GM13976 (cell line): Measurements from ENCODE around the gene XRCC4.

ENCODE experiments used
- DNase-seq: peaks from one replicate; pipeline ENCODE4 v3.0.0; 2012; ENCODE audit warnings: low spot score
- CTCF ChIP-seq: IDR thresholded peaks from 2 replicates; pipeline ENCODE4 v1.5.1; 2012; ENCODE audit warnings: borderline replicate concordance, mild to moderate bottlenecking; ENCODE audit not compliant: insufficient read depth; ENCODE audit errors: extremely low read depth, missing control alignments, control extremely low read depth
- in situ Hi-C: fragments of 300-500 bp; cut with MboI; formaldehyde crosslinking; loops from one replicate; pipeline ENCODE4 v1.12.0; 2022; ENCODE audit warnings: low sequenced_read_pairs, mixed read lengths, inconsistent platforms; ENCODE audit not compliant: unreplicated experiment

The XRCC4 gene

GRCh38 chr5:83374547-83374946 is 297.2 kb downstream of the XRCC4 start:
- TF ChIP-seq CTCF = no peak
- in situ Hi-C loops = no loop called here
- DNase-seq = no peak

- no peak for TF ChIP-seq CTCF
- DNase-seq = no peak
- in situ Hi-C loops = no loop called here
Measured at GRCh38 chr5:83375049-83375745, 297.9 kb downstream of the XRCC4 start.

- no peak for DNase-seq
- TF ChIP-seq CTCF = no peak
- in situ Hi-C loops = no loop called here
Measured at GRCh38 chr5:83376461-83376860, 299.1 kb downstream of the XRCC4 start.

GRCh38 chr5:83377131-83377865 is 300.0 kb downstream of the XRCC4 start:
- in situ Hi-C loops = no loop called here
- no peak for DNase-seq

GRCh38 chr5:83378624-83379289 is 301.4 kb downstream of the XRCC4 start:
- TF ChIP-seq CTCF = no peak
- in situ Hi-C loops = no loop called here
- no peak for DNase-seq

More at GRCh38 chr5:83377131-83377865, 300.0 kb downstream of the XRCC4 start:
- no peak for TF ChIP-seq CTCF

- TF ChIP-seq CTCF = no peak
- no peak for DNase-seq
- in situ Hi-C loops = no loop called here
Measured at GRCh38 chr5:83385812-83386211, 308.5 kb downstream of the XRCC4 start.
